ENCODE results near the gene C11orf71.

DNA sequence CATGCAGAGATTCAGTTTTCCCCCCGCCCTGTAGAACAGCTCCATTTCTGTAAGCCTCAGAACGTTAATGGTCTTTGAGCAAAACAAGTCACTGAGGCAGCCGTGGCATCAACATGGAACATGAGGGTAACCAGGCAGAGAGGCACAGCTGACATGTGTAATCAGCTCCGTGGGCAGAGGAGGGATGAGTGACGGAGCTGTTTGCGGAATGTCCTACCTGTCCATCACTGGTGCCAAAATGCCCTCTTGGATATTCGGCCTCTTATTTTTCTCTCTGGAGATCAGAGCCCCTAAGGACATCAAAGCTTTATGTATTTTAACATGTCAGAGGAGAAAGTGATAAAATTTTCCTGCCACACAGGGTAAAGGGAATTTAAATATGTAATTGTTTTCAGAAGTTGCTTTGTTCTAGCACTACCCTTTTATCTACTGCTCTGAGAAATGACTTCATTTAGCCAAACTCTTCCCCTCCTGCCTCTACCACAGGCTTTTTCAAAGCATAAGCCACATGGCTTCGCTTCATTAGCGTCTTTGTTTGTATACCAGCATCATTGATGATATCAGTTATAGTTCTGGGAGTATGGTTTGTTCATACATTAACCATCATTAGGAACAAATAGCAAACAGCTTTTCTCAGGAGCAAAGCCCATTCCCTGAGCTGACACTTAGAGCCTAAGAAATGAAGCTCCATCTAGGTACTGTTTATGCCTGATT lies 32.9 kb downstream of the C11orf71 start:
- TF ChIP-seq POLR2A (IDR thresholded peaks at IDR 0.05) (no peak), EP300 (IDR thresholded peaks at IDR 0.05) (no peak)
- TF ChIP-seq, protein P1, sequence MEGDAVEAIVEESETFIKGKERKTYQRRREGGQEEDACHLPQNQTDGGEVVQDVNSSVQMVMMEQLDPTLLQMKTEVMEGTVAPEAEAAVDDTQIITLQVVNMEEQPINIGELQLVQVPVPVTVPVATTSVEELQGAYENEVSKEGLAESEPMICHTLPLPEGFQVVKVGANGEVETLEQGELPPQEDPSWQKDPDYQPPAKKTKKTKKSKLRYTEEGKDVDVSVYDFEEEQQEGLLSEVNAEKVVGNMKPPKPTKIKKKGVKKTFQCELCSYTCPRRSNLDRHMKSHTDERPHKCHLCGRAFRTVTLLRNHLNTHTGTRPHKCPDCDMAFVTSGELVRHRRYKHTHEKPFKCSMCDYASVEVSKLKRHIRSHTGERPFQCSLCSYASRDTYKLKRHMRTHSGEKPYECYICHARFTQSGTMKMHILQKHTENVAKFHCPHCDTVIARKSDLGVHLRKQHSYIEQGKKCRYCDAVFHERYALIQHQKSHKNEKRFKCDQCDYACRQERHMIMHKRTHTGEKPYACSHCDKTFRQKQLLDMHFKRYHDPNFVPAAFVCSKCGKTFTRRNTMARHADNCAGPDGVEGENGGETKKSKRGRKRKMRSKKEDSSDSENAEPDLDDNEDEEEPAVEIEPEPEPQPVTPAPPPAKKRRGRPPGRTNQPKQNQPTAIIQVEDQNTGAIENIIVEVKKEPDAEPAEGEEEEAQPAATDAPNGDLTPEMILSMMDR (IDR thresholded peaks at IDR 0.05) = no peak

Measured in ovary (tissue), 3 donors.